GM08714 (cell line): Measurements from ENCODE around the gene RAD52.

Source experiments
- H3K4me3 ChIP-seq: fragments of 200-500 bp; sonication (Bioruptor generic); 2 replicates; pipeline ENCODE4 v1.5.1; 2014; ENCODE audit warnings: mild to moderate bottlenecking, low read length, inconsistent platforms
- ZNF274 ChIP-seq: IDR thresholded peaks from 2 replicates; pipeline ENCODE4 v1.6.1; 2012; ENCODE audit warnings: mild to moderate bottlenecking, low read depth, low read length

RAD52 gene

DNA sequence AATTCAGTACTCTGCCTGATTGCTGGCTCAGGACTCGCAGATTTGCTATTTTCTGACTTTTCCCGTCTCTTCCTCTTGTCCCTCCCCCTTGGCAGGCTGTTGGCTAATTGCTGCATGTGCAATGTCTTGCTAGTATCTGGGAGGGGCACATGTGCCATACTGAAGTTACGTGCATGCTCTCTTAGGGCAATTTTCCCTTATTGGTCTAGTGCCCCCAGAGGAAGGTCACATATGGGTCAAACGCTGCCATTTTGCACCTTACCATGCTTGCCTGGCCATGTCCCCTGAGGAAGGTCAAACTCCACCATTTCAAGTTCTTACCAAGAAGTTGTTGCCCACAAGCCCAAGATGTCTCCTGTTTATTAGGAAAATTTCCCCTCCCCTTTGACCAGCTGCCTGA is 27.7 kb upstream of the RAD52 start:
- no peak overlapping the region for H3K4me3 ChIP-seq
- no peak for TF ChIP-seq ZNF274

- H3K4me3 ChIP-seq: no peak overlapping the region
- TF ChIP-seq ZNF274: no peak
Measured at GRCh38 chr12:976644-977043, 27.1 kb upstream of the RAD52 start.

DNA sequence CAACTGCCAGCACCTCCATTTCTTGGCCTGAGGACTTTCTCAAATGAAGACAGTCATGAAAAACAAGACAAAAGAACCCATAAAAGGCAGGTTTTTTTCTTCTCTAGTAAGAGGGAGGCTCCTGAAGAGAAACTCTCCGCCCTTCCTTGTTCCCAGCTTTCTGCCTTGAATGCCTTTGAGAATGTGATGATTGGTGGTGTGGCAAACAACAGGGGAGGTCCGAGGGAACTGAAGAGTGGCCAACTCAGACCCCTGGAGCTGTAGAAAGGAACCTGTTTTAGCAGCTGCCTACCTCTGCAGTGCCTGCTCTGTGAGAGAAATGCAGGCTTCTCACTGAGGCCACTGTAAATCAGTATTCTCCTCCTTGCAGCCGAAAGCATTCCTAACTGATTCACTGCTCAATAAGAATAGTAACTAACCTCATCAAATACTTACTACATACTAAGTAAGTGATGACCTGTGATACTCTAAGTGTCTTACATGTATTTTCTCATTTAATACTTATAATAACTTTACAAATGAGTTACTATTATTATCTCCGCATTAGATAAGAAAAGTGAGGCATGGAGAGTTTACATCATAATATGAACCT is 24.9 kb upstream of the RAD52 start:
- TF ChIP-seq ZNF274: no peak
- H3K4me3 ChIP-seq: no peak overlapping the region

DNA sequence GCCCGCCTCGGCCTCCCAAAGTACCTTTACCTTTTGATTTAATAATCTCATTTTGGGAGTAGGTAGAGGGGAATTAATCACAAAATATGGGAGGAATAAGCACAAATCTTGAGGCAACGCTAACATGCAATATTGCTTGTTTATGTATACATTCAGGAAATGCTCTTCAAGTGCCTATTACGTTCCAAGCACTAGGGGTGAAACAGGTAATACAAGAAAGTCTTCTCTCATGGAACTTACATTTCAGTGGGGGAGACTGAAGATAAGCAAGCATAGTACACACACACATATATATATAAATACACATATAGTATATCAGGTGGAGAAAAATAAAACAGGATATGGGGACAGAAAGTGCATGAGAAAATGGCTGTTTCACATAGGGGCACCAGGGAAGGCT is 22.5 kb upstream of the RAD52 start:
- no peak overlapping the region for H3K4me3 ChIP-seq
- no peak for TF ChIP-seq ZNF274

DNA sequence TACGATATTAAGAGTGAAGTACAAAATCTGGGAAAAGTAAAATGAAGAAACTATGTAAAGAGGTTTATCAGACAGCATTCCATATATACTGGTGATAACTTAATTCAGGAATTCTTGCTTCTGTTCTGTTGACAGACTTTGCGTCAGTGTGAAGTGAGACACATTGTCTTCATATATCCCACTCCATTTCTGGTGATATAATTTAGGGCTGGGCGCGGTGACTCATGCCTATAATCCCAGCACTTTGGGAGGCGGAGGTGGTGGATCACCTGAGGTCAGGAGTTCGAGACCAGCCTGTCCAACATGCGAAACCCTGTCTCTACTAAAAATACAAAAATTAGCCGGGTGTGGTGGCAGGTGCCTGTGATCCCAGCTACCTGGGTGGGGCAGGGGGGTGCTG is 20.3 kb upstream of the RAD52 start:
- TF ChIP-seq ZNF274: no peak

DNA sequence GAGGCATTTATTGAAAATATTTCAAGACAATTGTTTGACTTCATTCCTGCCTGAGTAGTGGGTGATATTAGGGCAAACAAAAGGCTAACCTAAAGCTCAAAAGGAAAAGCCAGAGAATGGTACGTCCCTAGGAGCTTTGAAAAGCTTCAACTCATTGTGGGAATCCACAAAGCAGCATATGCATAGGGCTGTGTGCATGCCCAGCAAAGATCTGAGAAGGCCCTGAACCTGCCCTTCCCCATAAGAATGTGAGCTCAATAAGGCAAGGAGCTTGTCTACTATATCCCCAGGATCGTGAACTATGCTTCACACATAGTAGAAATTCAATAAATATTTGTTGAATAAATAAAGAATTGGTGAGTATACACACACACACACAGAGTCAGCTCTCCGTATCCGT is 19.1 kb upstream of the RAD52 start:
- TF ChIP-seq ZNF274: no peak
- H3K4me3 ChIP-seq: no peak overlapping the region

More for the DNA sequence above, 20.3 kb upstream of the RAD52 start:
- H3K4me3 ChIP-seq: no peak overlapping the region

DNA sequence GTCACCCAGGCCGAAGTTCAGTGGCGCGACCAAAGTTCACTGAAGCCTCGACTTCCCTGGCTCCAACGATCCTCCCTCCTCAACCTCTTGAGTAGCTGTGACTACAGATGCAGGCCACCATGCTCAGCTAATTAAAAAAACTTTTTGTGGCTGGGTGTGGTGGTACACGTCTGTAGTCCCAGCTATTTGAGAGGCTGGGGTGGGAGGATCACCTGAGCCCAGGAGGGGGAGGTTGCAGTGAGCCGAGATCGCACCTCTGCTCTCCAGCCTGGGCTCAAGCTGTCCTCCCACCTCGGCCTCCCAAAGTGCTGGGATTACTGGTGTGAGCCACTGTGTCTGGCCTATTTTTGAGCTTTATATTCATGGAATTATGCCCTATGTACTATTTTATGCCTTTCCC is 18.1 kb upstream of the RAD52 start:
- no peak overlapping the region for H3K4me3 ChIP-seq
- no peak for TF ChIP-seq ZNF274

GRCh38 chr12:966724-967123 is 17.2 kb upstream of the RAD52 start:
- H3K4me3 ChIP-seq: no peak overlapping the region
- TF ChIP-seq ZNF274: no peak

GRCh38 chr12:958588-959123 is 9.2 kb upstream of the RAD52 start:
- no peak overlapping the region for H3K4me3 ChIP-seq
- no peak for TF ChIP-seq ZNF274

DNA sequence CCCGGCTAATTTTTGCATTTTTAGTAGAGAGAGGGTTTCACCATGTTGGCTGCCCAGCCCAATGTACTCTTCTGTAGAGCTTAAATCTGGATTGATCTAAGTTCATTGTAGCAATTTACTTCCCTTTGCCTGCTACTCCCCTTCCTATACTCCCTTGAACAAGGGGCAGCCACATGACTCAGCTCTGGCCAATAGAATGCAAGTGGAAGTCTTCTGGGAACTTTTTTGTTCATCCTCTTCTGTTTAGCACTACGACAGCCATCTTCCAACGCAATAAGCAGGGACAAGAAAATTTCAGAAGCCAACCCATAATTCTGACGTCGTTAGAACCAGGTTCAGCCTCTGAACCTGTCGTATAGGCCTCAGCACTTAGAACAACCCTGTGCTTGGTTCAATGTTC is 6.4 kb upstream of the RAD52 start:
- H3K4me3 ChIP-seq: no peak overlapping the region
- no peak for TF ChIP-seq ZNF274

- TF ChIP-seq ZNF274: no peak
- H3K4me3 ChIP-seq: no peak overlapping the region
Measured at GRCh38 chr12:954741-955140, 5.2 kb upstream of the RAD52 start.

GRCh38 chr12:953776-954175 is 4.3 kb upstream of the RAD52 start:
- H3K4me3 ChIP-seq: no peak overlapping the region
- TF ChIP-seq ZNF274: no peak

DNA sequence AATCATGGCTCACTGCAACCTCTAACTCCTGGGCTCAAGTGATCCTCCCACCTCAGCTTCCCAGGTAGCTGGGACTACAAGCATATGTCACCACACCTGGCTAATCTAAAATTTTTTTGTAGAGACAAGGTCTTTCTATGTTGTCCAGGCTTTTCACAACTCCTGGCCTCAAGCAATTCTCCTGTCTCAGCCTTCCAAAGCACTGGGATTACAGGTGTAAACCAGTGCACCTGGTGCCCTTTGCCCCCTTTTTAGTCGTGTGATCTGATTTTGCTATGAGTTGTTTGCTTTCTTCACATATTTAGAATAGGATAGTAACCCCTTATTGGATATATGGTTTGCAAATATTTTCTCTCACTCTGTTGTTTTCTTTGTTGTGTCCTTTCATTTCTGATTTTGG is 1.7 kb upstream of the RAD52 start:
- no peak for TF ChIP-seq ZNF274
- H3K4me3 ChIP-seq: no peak overlapping the region

DNA sequence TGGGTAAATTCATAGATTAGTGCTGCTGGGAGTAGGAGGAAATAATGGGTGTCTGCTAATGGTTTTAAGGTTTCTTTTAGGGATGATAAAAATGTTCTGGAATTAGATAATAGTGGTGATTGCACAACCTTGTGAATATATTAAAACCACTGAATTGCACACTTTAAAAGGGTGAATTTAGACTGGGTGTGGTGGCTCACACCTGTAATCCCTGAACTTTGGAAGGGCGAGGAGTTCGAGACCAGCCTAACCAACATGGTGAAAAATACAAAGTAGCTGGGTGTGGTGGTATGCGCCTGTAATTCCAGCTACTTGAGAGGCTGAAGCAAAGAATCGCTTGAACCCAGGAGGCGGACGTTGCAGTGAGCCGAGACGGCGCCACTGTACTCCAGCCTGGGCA is 1.3 kb downstream of the RAD52 start:
- no peak for TF ChIP-seq ZNF274
- H3K4me3 ChIP-seq: peak overlapping the region; percentile 73

GRCh38 chr12:946631-947030 is 2.9 kb downstream of the RAD52 start:
- H3K4me3 ChIP-seq: no peak overlapping the region
- TF ChIP-seq ZNF274: no peak

GRCh38 chr12:946212-946611 is 3.3 kb downstream of the RAD52 start:
- H3K4me3 ChIP-seq: no peak overlapping the region
- no peak for TF ChIP-seq ZNF274
